ENCODE results near the gene FBXO30. TPM values are rescaled to one million over a fixed set of nuclear protein-coding genes. Genes with fewer than 3 reads are reported as not detected.
A peak's percentile ranks its signal among the peaks of the same experiment; 100 is the strongest.

The FBXO30 gene
- total RNA-seq, 6 donors from 2014 or later, result 2.2 to 12.5 (median 7.6) TPM

- Histone ChIP-seq H3K4me3 (no peak overlapping the region), H3K27me3 (no peaks in the 10 kb centered on the region), H3K9me3 (no peaks in the 10 kb centered on the region), H3K4me1 (peaks cover 0 to 6% (median 2%) of the 10 kb centered on the region in 4 donors), H3K36me3 (no peaks in the 10 kb centered on the region), H3K27ac (peak overlapping the region in 1 of 4 donors; percentile 19)
- ATAC-seq (ENCODE audit: low FRiP score in 2 of 2), result no peak
- 30 to 44% methylated on average over 1 of the region's 1 CpG for WGBS, 2 donors
- no peak for TF ChIP-seq POLR2A (IDR thresholded peaks at IDR 0.05)
- TF ChIP-seq POLR2AphosphoS5 (IDR thresholded peaks at IDR 0.05), result no peak
- TF ChIP-seq CTCF (IDR thresholded peaks at IDR 0.05), result no peak
- TF ChIP-seq EP300 (IDR thresholded peaks at IDR 0.05), result no peak
- no peak for DNase-seq
These were observed 8.8 kb upstream of the FBXO30 start for GRCh38 chr6:145823328-145823944.

DNA sequence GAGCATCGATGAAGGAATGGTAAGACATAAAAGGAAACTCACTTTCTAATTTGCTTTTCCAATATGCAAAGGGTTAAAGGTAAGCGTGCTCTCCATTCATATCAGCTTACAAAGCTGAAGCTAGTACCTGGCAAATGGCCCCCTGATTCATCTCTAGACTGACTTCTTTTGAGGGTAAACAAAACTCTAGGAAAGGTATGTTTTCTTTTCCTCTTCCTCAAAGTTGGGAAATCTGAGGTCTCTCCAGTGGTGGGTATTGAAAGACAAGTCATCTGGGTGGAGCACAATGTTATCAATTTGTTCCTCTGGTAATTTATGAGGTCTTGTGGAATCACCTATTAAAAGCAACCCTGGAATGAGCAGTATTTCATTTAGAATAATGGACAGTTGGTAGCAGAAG, 7.9 kb upstream of the FBXO30 start:
- peaks cover 0 to 6% (median 2%) of the 10 kb centered on the region in 4 donors for H3K4me1 ChIP-seq
- no peak for ATAC-seq (ENCODE audit: low FRiP score in 2 of 2)

GRCh38 chr6:145819994-145820393, 5.4 kb upstream of the FBXO30 start:
- DNase-seq (no peak), ATAC-seq (ENCODE audit: low FRiP score in 2 of 2) (no peak)
- Histone ChIP-seq H3K27me3 (no peaks in the 10 kb centered on the region), H3K9me3 (no peaks in the 10 kb centered on the region), H3K4me1 (peaks cover 9 to 14% (median 13%) of the 10 kb centered on the region in 4 donors), H3K4me3 (no peak overlapping the region), H3K27ac (no peak overlapping the region), H3K36me3 (no peaks in the 10 kb centered on the region)
- TF ChIP-seq POLR2AphosphoS5 (IDR thresholded peaks at IDR 0.05) (no peak), EP300 (IDR thresholded peaks at IDR 0.05) (no peak), CTCF (IDR thresholded peaks at IDR 0.05) (no peak), POLR2A (IDR thresholded peaks at IDR 0.05) (no peak)
- WGBS, 2 donors, result 69 to 90% methylated on average over 1 of the region's 1 CpG

More for the DNA sequence above, 7.9 kb upstream of the FBXO30 start:
- Histone ChIP-seq H3K27me3 (no peaks in the 10 kb centered on the region), H3K9me3 (no peaks in the 10 kb centered on the region), H3K4me3 (no peak overlapping the region), H3K27ac (no peak overlapping the region), H3K36me3 (no peaks in the 10 kb centered on the region)
- DNase-seq, result no peak
- 83 to 96% methylated on average over 2 of the region's 2 CpGs for WGBS, 2 donors
- TF ChIP-seq POLR2A (IDR thresholded peaks at IDR 0.05), result no peak
- no peak for TF ChIP-seq CTCF (IDR thresholded peaks at IDR 0.05)
- TF ChIP-seq EP300 (IDR thresholded peaks at IDR 0.05), result no peak
- no peak for TF ChIP-seq POLR2AphosphoS5 (IDR thresholded peaks at IDR 0.05)

- Histone ChIP-seq H3K27ac (no peak overlapping the region), H3K4me1 (peaks cover 9 to 14% (median 13%) of the 10 kb centered on the region in 4 donors), H3K27me3 (no peaks in the 10 kb centered on the region), H3K4me3 (no peak overlapping the region), H3K36me3 (no peaks in the 10 kb centered on the region), H3K9me3 (no peaks in the 10 kb centered on the region)
- 97 to 100% methylated on average over 2 of the region's 2 CpGs for WGBS, 2 donors
- ATAC-seq (ENCODE audit: low FRiP score in 2 of 2) (no peak), DNase-seq (no peak)
- no peak for TF ChIP-seq EP300 (IDR thresholded peaks at IDR 0.05)
- no peak for TF ChIP-seq CTCF (IDR thresholded peaks at IDR 0.05)
- TF ChIP-seq POLR2AphosphoS5 (IDR thresholded peaks at IDR 0.05), result no peak
- TF ChIP-seq POLR2A (IDR thresholded peaks at IDR 0.05), result no peak
These were observed 4.2 kb upstream of the FBXO30 start for GRCh38 chr6:145818796-145819195.

DNA sequence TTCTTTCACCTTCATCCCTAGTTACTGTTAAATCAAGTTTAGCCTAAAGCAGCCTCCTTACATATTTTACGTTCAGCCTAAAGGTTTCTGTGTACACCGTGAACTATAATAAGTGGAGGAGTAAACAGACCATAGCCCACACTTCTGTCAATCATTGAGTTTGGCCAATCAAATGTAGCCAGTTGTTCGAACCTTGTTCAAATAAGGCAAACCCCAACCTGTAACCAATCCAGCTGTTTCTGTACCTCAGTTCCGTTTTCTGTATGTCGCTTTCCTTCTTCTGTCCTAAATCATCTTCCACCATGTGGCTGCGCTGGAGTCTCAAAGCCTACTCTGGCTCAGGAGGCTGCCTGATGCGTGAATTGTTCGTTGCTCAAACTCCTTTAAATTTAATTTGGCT, 1.8 kb upstream of the FBXO30 start:
- no peak for DNase-seq
- Histone ChIP-seq H3K9me3 (no peaks in the 10 kb centered on the region), H3K27ac (no peak overlapping the region), H3K4me1 (peaks cover 13 to 33% (median 18%) of the 10 kb centered on the region in 4 donors), H3K27me3 (no peaks in the 10 kb centered on the region), H3K36me3 (no peaks in the 10 kb centered on the region), H3K4me3 (no peak overlapping the region)
- WGBS, 2 donors, result 89 to 90% methylated on average over 8 of the region's 8 CpGs
- TF ChIP-seq CTCF (IDR thresholded peaks at IDR 0.05) (no peak), POLR2A (IDR thresholded peaks at IDR 0.05) (no peak), POLR2AphosphoS5 (IDR thresholded peaks at IDR 0.05) (no peak), EP300 (IDR thresholded peaks at IDR 0.05) (no peak)
- no peak for ATAC-seq (ENCODE audit: low FRiP score in 2 of 2)

Measured in upper lobe of left lung (tissue), 6 donors.